ENCODE data around the gene LARGE1. TPM values are rescaled to one million over a fixed set of nuclear protein-coding genes. Genes with fewer than 3 reads are reported as not detected.

Gene LARGE1
- total and polyA plus RNA-seq, 2 of the 13 experiments (the other 11 are each of a cell fraction or from before 2014, with no cell fraction given) = 8.4 to 11.0 TPM

- no peak for TF ChIP-seq RBM39 (IDR thresholded peaks at IDR 0.05; ENCODE audit: low read depth, low read length, poor library complexity, severe bottlenecking)
- no peak for TF ChIP-seq ZNF7 (CRISPR knock-in tag; IDR thresholded peaks at IDR 0.05)
- TF ChIP-seq ZNF552 (CRISPR knock-in tag; IDR thresholded peaks at IDR 0.05; ENCODE audit: borderline replicate concordance) = no peak
- TF ChIP-seq NFE2L2 (IDR thresholded peaks at IDR 0.05; ENCODE audit: low read length) = no peak
- TF ChIP-seq ARNTL (CRISPR knock-in tag; IDR thresholded peaks at IDR 0.05) = no peak
- no peak for TF ChIP-seq ESRRA (CRISPR knock-in tag; IDR thresholded peaks at IDR 0.05; ENCODE audit: low read depth)
- TF ChIP-seq DZIP1 (CRISPR knock-in tag; IDR thresholded peaks at IDR 0.05) = no peak
- TF ChIP-seq NCOR1 (IDR thresholded peaks at IDR 0.05; ENCODE audit: borderline replicate concordance, low read length) = no peak
- no peak for TF ChIP-seq ZNF703 (CRISPR knock-in tag; IDR thresholded peaks at IDR 0.05; ENCODE audit: borderline replicate concordance)
- TF ChIP-seq KAT2B (IDR thresholded peaks at IDR 0.05; ENCODE audit: borderline replicate concordance, low read depth, low read length) = no peak
- DNase-seq (ENCODE audit: low spot score) = no peak
- Histone ChIP-seq H3K27me3 (ENCODE audit: control insufficient read depth in 1 of 2, insufficient read depth in 2 of 2, low read length in 2 of 2) (no peaks in the 10 kb centered on the region), H3K9me3 (ENCODE audit: low read length) (no peaks in the 10 kb centered on the region), H2AFZ (ENCODE audit: low read length) (no peak overlapping the region), H3K27ac (ENCODE audit: extremely low read length, insufficient read depth, low read length) (no peak overlapping the region), H3K9ac (ENCODE audit: insufficient read depth, low read depth, low read length) (no peak overlapping the region), H4K20me1 (ENCODE audit: insufficient read depth, low read length) (no peaks in the 10 kb centered on the region), H3K79me2 (ENCODE audit: insufficient read depth, low read length) (no peaks in the 10 kb centered on the region), H3K36me3 (replicated peaks in 1 of 2; ENCODE audit: control insufficient read depth in 1 of 2, insufficient read depth in 2 of 2, low read length in 2 of 2) (no peaks in the 10 kb centered on the region), H3K4me3 (replicated peaks in 1 of 3; ENCODE audit: insufficient read depth in 1 of 3, low read depth in 2 of 3, low read length in 3 of 3) (no peak overlapping the region), H3K4me2 (ENCODE audit: low read depth, low read length) (no peak overlapping the region), H3K4me1 (ENCODE audit: insufficient read depth, low read length) (peaks cover 6% of the 10 kb centered on the region)
- FAIRE-seq = no peak
- in situ Hi-C loops (cut with HindIII; ENCODE audit: extremely low pct_ligation_motif_present, low pct_unique_long_range_greater_than_20kb) = no loop called here
- CTCF ChIA-PET (ENCODE audit: low intra/inter-chr PET ratio, low total read pairs) = no interaction called here
- WGBS (ENCODE audit: low lambda C conversion rate) = 97% methylated on average over 2 of the region's 2 CpGs
- intact Hi-C loops (cut with micrococcal nuclease; ENCODE audit: unreplicated experiment) = no loop called here
- BruUV-seq (replicated peaks) = no TSS peak
- ATAC-seq = no peak
- POLR2A ChIA-PET = no interaction called here
Observed at GRCh38 chr22:33873666-33874065, 46.6 kb downstream of the LARGE1 start.
